Placental epithelial cell (primary cell): ENCODE results near the gene STYK1. TPM values are rescaled to one million over a fixed set of nuclear protein-coding genes. Genes with fewer than 3 reads are reported as not detected.

ENCODE experiments used
- total RNA-seq: library from RNA; depleted of rRNA; stranded (reverse); fragments of >200 nt; gene quantifications from 2 replicates; pipeline ENCODE4 v1.2.3, GENCODE V29; 2012

The STYK1 gene, protein sequence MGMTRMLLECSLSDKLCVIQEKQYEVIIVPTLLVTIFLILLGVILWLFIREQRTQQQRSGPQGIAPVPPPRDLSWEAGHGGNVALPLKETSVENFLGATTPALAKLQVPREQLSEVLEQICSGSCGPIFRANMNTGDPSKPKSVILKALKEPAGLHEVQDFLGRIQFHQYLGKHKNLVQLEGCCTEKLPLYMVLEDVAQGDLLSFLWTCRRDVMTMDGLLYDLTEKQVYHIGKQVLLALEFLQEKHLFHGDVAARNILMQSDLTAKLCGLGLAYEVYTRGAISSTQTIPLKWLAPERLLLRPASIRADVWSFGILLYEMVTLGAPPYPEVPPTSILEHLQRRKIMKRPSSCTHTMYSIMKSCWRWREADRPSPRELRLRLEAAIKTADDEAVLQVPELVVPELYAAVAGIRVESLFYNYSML
- total RNA-seq, result 22.0 and 31.2 TPM in 2 replicates

DNA sequence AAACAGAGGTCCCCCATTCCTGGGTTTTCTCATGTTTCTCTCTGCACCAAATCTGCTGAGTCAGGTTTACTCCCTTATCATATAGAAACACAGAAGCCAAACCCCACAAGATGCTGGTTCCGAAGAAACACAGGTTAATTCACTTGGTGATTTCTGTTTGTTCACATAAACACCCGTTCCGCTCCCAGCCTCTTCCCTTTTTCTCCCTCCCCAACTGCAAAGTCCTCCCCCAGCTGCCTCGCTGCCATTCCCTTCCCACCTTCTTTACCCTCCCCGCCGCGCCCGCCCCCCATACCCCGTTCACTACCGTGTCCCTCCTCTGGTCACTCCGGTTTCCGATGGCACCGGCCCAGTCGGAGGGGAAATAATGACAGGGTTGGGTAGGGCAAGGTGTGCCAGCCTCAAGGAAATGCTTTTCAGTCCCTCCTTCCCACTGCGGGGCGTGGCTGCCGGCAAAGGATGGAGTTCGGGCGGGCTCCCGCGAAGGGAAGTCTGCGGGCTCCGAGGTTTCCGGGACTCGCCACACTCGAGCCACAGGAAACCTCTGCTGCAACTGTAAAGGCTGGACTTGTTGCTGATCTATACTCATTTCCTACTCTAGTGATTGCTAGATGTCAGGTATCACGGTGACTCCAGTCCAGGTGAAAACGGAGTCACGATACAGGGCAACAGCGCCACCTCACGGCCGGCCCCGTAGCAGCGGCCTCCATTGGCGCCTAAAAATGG is at the start of gene STYK1:
Gene STYK1 (minus strand): TSS at position 394 of the 726 bp plus-strand sequence. CDS start 39,434 bp downstream, outside the sequence.

DNA sequence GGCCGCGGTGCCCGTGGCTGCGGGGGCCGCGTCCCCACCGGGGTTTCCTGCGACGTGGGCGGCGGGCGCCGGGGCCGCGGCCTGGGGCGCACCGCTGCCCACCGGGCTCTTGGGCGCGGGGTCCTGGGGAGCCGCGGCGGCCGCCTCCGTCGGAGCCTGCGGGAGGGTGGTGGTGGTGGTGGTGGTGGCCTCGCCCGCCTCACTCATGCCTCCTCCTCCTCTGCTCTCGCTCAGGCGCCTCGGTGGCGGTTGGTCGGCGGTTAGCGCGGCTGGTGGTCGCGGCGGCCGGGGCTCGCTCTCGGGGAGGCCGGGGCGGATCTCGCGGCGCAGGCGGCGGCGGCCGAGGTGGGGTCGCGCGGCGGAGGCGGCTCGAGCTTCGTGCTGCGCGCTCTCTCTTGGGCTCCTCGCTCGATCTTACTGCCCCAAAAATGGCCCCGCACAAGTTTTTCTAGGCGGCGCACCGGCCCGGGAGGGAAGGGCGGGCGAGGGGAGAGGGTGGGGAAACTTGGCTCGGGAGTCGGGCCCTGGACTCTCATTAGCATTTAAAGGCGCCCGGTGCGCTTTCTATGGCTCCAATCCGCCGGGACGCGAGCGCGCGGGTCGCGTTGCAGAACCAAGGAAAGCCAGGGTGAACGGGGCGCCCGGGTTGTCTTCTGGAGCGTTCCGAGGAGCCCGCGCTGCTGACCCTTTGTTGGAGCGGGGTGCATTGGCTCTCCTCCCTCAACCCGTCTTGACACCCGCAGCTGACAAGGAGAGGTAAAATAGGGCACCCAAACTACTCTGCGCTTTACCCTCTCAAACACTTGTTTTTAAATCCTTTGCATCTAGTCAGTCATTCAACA is 49.3 kb upstream of the STYK1 start, which contains the start of gene YBX3:
Gene YBX3 (minus strand): TSS at position 419 of the 842 bp plus-strand sequence. CDS start 212 bp downstream, at position 207.

DNA sequence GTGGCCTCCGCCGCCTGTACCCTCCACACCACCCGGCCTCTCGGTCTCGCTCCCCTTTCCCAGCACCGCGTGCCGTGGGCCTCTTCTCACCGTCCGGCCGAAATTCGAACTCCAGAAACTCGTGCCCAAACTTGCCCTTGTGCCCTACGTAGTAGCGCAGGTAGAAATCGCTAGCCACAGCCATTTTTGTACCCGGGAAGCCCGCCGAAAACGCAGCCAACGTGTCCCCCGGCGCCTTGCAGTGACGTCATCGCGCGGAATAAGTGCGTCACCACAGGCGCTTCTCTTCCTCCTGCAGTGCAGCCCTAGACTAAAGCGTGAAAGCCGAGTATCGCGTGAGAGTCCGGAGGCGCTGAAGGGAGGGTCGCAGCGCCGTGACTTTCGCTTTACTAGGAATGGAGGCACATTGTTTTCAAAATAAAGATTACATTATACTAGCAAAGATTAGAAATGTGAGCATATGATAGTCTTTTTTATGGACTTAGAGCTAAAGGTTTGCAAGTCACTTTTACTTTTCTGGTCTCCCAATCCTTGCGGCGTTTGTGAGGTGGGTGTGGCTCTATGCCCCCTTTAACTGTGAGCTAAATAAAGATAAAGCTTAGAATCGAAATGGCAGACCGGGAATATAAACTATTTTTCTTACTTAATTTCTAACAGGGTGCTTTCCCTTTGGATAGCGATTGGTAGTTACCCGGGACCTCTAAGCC is 60.4 kb downstream of the STYK1 start, which contains the start of gene MAGOHB:
Gene MAGOHB (minus strand): TSS at position 261 of the 707 bp plus-strand sequence. CDS start 77 bp downstream, at position 184.

Other genes with a start within 250 kb of the STYK1 start
- gene KLRC2, start 238.0 kb downstream of the STYK1 start, total RNA-seq, result 1.6 TPM in 1 of 2 replicates, not detected in the other
- 0.39 TPM in 1 of 2 replicates, not detected in the other for gene KLRC1, start 220.7 kb downstream of the STYK1 start, total RNA-seq
- gene EIF2S3B, start 168.2 kb downstream of the STYK1 start, total RNA-seq, result 1.2 and 8.7 TPM in 2 replicates
- gene MAGOHB, start 60.4 kb downstream of the STYK1 start, total RNA-seq, result 12.5 and 20.0 TPM in 2 replicates
- 177 and 242 TPM in 2 replicates for gene YBX3, start 49.3 kb upstream of the STYK1 start, total RNA-seq
- gene TAS2R7, start 128.6 kb upstream of the STYK1 start, total RNA-seq, result 0.39 TPM in 1 of 2 replicates, not detected in the other
- gene TAS2R8, start 133.2 kb upstream of the STYK1 start, total RNA-seq, result not detected in 2 replicates
- gene TAS2R9, start 136.1 kb upstream of the STYK1 start, total RNA-seq, result not detected in 2 replicates
- gene TAS2R10, start 152.3 kb upstream of the STYK1 start, total RNA-seq, result 0.33 and 1.6 TPM in 2 replicates
- 0.98 and 3.5 TPM in 2 replicates for gene PRR4, start 175.4 kb upstream of the STYK1 start, total RNA-seq
- 21.8 and 24.3 TPM in 2 replicates for gene PRH1, start 210.2 kb upstream of the STYK1 start, total RNA-seq
- 1.5 and 2.0 TPM in 2 replicates for gene TAS2R13, start 235.5 kb upstream of the STYK1 start, total RNA-seq